Renal cortical epithelial cell (primary cell): ENCODE measurements around the gene PNLIPRP2. TPM values are rescaled to one million over a fixed set of nuclear protein-coding genes. Genes with fewer than 3 reads are reported as not detected.

Source experiments
- DNase-seq: peaks from one replicate; pipeline ENCODE4 v3.0.0-alpha.2; 2011; ENCODE audit warnings: low read depth
- total RNA-seq: library from RNA; depleted of rRNA; stranded (reverse); fragments of >200 nt; gene quantifications from 2 replicates; pipeline ENCODE4 v1.2.3, GENCODE V29; 2014

The PNLIPRP2 gene
- total RNA-seq, 1 donor from 2014 or later, result not detected

DNA sequence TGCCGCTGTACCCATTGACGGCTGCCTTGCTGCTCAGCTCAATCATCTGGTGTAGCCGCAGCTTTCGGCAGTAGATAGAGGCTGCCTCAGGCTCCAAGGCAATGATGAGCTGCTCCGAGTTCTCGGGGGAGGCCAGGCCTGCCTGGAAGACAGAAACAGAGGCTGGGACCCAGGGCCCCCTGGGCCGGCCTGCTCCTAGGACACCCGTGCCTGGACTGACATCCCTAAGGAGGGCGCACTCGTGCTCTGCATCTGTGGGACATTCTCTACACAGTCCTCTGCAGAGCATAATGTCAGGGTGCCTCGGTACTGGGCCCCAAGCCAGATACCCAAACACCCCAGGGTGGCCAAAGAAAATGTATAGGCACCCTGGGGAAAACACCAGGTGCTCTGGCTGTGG lies 63.1 kb downstream of the PNLIPRP2 start:
- DNase-seq, result no peak

- no peak for DNase-seq
Observed at GRCh38 chr10:116684781-116685180, 64.0 kb downstream of the PNLIPRP2 start.

- no peak for DNase-seq
Observed at GRCh38 chr10:116685807-116686206, 65.1 kb downstream of the PNLIPRP2 start.

DNA sequence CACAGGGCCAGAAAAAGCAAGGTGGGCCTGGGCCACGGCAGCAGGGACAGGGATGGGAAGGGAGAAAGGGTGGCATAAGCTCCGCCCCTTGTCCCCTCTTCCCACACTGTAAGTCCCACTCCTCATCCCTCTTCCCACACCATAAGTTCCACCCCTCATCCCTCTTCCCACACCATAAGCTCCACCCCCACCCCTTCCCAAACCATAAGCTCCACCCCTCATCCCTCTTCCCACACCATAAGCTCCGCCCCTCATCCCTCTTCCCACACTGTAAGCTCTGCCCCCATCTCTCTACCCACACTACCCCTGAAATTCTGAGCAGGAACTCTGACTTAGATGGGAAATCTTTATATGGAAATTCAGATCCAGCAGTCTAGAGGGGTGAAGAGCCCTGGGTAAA lies 65.9 kb downstream of the PNLIPRP2 start:
- DNase-seq, result no peak

DNA sequence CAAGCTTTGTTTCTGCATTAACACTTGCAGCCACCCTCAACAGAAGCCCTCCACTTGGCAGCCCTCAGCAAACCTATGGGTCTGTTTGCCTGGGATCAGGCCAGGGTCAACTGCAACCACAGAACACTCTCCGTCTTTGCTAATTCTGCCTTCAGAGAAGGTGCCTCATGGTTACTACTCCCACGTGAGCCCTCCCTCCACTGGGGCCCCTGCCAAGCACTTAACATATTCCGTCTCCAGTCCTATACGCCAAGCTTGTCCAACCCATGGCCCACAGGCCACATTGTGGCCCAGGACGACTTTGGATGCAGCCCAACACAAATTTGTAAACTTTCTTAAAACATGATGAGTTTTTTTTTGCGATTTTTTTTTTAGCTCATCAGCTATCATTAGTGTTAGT lies 66.9 kb downstream of the PNLIPRP2 start:
- DNase-seq, result no peak

GRCh38 chr10:116688241-116688711 lies 67.5 kb downstream of the PNLIPRP2 start:
- peak; percentile 29 for DNase-seq

DNA sequence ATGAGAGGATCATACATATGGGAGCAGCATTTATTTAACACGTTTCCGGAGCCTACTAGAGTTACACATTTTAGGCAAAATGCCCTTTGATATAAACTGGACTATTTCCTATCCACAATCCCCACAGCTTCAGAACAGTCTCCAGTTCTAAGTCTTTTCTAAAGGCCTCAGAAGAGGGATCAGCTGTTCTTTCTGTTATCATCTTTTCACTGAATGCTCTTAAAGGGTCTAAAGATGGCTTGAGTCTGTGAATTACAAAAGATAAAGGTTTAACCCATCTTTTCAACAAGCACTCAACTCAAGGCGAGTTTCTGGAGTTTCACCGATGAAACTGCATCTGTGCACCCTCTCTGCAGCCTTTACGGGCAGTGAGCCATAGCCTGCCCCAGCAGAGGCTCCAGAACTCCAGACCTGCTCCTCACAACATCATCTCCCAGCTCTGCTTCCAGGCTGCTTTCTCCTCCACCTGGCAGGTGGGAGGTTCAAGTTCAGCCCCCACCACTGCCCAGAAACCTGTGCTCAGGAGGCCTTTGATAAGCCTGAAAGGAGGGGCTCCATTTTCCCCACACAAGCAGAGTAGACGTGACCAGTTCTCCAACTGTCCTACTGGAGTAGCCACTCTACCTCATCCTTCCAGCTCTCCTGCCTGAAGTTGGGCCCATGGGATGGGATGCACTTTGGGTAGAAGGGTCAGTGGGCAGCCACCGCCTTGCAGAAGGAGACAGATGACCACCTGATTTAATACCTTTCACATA lies 68.2 kb downstream of the PNLIPRP2 start:
- no peak for DNase-seq

- DNase-seq, result no peak
Observed at GRCh38 chr10:116689744-116690143, 69.0 kb downstream of the PNLIPRP2 start.

DNA sequence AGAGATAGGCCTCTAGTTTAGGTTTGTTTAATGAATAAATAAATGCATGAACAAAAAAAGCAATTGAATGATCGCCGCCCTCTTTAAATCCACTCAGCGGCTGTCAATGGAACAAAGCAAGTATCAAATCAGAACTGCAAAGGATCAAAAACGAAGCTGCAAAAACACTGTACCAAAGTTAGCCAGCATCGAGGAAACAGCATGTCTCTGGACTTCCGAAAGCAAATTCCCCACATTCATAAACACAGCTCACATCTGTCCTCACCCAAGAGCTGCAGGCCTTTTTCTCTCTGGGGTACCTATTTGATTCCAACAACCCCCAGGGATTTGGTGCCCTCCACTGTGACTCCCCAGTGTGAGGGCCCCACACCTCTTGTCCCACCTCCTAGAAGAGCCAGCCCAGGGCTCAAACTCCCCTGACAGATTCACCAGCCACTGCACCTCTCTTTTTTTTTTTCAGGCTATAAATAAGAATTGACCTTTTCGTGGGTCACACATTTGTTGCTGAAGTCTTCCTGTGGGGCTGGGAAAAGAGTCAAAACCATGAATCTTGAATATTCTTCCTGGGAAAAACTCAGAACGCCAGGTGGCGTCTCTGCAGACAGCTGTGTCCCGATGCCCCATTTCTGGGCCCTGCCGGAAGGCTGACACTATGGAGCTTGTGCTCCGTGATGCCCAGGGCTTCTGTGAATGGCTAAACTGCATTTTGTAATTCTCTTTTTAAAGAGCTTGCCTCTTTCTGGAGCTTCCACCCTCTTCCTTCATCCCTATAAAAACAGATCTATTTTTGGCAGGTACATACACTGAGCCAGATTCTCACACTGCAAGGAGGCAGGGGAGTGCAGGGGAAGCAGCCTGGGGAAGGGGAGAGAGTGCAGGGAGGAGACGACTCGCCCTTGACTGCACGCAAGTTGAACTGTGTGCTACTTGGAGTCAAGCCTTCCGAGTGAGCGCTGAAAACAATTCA lies 69.9 kb downstream of the PNLIPRP2 start:
- DNase-seq, result no peak

DNA sequence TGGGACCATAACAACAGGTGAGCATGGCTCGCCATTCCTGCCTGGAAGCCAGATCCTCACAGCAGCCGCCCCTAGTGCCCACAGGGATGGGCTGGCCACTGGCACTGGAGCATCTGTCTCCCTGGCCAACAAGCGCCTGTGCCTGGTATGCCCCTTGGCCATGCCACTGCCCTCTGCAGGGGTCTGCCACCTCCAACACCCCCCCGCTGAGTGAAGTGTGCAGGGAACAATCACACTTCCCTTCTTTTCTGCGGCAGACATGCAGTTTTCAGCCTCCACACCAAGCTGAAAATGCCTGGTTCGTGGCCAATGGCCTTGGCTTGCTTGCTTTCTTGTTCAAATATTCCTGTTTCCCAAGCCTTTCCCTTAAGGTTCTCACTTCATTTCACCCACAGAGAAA lies 70.9 kb downstream of the PNLIPRP2 start:
- no peak for DNase-seq

GRCh38 chr10:116692225-116692624 lies 71.5 kb downstream of the PNLIPRP2 start:
- no peak for DNase-seq

DNA sequence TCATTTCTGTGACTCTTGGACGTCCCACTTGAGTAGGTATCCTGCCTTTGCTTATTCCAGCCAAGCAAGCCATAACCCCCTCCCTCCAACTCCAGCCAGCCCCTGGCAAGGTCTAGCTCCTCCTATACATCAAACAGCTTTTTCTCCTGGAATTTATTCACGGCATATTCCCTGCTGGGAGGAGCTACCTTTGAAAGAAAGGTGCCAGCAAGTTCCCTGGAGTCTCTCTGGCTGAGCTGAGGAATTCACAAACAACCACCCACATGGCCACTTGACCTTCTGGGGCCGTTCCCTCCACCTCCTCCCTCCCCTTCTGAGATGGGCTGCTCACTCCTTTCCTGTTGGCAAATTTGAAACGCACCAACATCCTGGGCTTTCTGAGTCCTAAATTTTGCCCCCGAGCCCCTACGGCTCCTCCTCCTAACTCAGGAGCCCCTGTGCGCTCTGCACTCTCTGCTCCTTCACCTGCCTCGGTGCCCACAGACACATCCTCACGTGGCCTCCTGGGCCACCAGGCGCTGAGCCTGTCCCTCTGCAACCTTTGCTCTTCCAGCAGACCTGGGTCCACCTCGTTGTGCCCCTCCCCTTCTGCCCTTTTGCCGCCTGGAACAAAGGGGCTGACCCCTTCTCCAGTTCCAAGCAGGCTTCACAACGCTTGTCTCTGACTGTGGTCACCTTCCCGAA lies 73.6 kb downstream of the PNLIPRP2 start:
- DNase-seq, result peak; percentile 67

Other genes with a start within 250 kb of the PNLIPRP2 start
- gene PNLIPRP3, start 193.1 kb upstream of the PNLIPRP2 start, total RNA-seq, result not detected in 2 replicates
- not detected in 2 replicates for gene PNLIP, start 75.0 kb upstream of the PNLIPRP2 start, total RNA-seq
- not detected in 2 replicates for gene PNLIPRP1, start 30.0 kb upstream of the PNLIPRP2 start, total RNA-seq
- 24.7 and 79.5 TPM in 2 replicates for gene HSPA12A, start 121.6 kb downstream of the PNLIPRP2 start, total RNA-seq
- 0.35 and 0.50 TPM in 2 replicates for gene ENO4, start 228.5 kb downstream of the PNLIPRP2 start, total RNA-seq